IMR-90 (cell line): ENCODE data around the gene BRPF1. TPM values are rescaled to one million over a fixed set of nuclear protein-coding genes. Genes with fewer than 3 reads are reported as not detected.

Experiments used
- ATAC-seq: fragments of 200-7000 bp; cut with Tn5 transposase; 2 replicates; pipeline ENCODE4 v1.9.1; 2020; ENCODE audit warnings: low read depth, mild to moderate bottlenecking, moderate library complexity
- BruUV-seq: library from RNA; stranded (reverse); fragments of 400-500 nt; replicated peaks from 2 replicates; lab custom pipeline; 2021; lab: Mats Ljungman, UMichigan
- CTCF ChIA-PET: fragments of 300-600 bp; formaldehyde crosslinking; extraction: SDS; loops from one replicate; lab custom pipeline; 2021; ENCODE audit warnings: antibody characterized with exemption; lab: Yijun Ruan, JAX
- POLR2A ChIA-PET: fragments of 300-600 bp; sonication (Branson Sonifier 250); formaldehyde crosslinking; loops from one replicate; lab custom pipeline; 2022; ENCODE audit warnings: antibody characterized with exemption; ENCODE audit not compliant: unreplicated experiment; lab: Charles Lee
- DNase-seq: peaks from one replicate; pipeline ENCODE4 v3.0.0; 2013
- H2AFZ ChIP-seq: replicated peaks from 2 replicates; pipeline ENCODE3; 2013; ENCODE audit warnings: low read length, mild to moderate bottlenecking; ENCODE audit not compliant: poor library complexity
- H2AK5ac ChIP-seq: 2 replicates; pipeline ENCODE4 v1.6.1; 2013; ENCODE audit warnings: low read depth, low read length, inconsistent platforms
- H2AK9ac ChIP-seq: replicated peaks from 2 replicates; pipeline ENCODE3; 2013; ENCODE audit warnings: mild to moderate bottlenecking, low read depth, low read length, moderate library complexity; ENCODE audit not compliant: poor library complexity
- H2BK120ac ChIP-seq: 2 replicates; pipeline ENCODE4 v1.6.1; 2013; ENCODE audit warnings: low read depth, low read length, inconsistent platforms
- H2BK15ac ChIP-seq: 3 replicates; pipeline ENCODE4 v1.6.1; 2013; ENCODE audit warnings: low read depth, low read length, inconsistent platforms
- H2BK20ac ChIP-seq: 2 replicates; pipeline ENCODE4 v1.6.1; 2013; ENCODE audit warnings: low read depth, mild to moderate bottlenecking, inconsistent platforms, low read length, moderate library complexity
- H2BK5ac ChIP-seq: 2 replicates; pipeline ENCODE4 v1.6.1; 2013; ENCODE audit warnings: mild to moderate bottlenecking, low read depth, low read length, inconsistent platforms; ENCODE audit not compliant: poor library complexity, severe bottlenecking
- H3K14ac ChIP-seq: replicated peaks from 2 replicates; pipeline ENCODE4 v1.6.1; 2013; ENCODE audit warnings: low read depth, low read length, inconsistent platforms
- H3K18ac ChIP-seq: 2 replicates; pipeline ENCODE4 v1.6.1; 2013; ENCODE audit warnings: low read depth, low read length, control low read depth
- H3K23ac ChIP-seq: 2 replicates; pipeline ENCODE4 v1.6.1; 2013; ENCODE audit warnings: low read depth, low read length, inconsistent platforms
- H3K27ac ChIP-seq: 2 replicates; pipeline ENCODE4 v1.5.1; 2013; ENCODE audit warnings: mild to moderate bottlenecking, control low read depth, low read length; ENCODE audit not compliant: insufficient read depth
- H3K27me3 ChIP-seq: 2 replicates; pipeline ENCODE4 v1.6.1; 2013; ENCODE audit warnings: low read length; ENCODE audit not compliant: control insufficient read depth, insufficient read depth
- H3K36me3 ChIP-seq: 2 replicates; pipeline ENCODE4 v1.6.1; 2013; ENCODE audit warnings: low read length, mixed read lengths; ENCODE audit not compliant: control insufficient read depth, insufficient read depth
- H3K4ac ChIP-seq: 2 replicates; pipeline ENCODE4 v1.6.1; 2013; ENCODE audit warnings: low read depth, low read length, inconsistent platforms
- H3K4me1 ChIP-seq: 2 replicates; pipeline ENCODE4 v1.6.1; 2013; ENCODE audit warnings: low read length, mixed read lengths; ENCODE audit not compliant: control insufficient read depth, insufficient read depth
- H3K4me2 ChIP-seq: 2 replicates; pipeline ENCODE4 v1.6.1; 2013; ENCODE audit warnings: low read depth, mild to moderate bottlenecking, control low read depth, low read length, moderate library complexity
- H3K4me3 ChIP-seq: 2 replicates; pipeline ENCODE4 v1.5.1; 2013; ENCODE audit warnings: low read depth, mild to moderate bottlenecking, control low read depth, low read length, moderate library complexity; ENCODE audit not compliant: insufficient read depth
- H3K56ac ChIP-seq: 2 replicates; pipeline ENCODE4 v1.6.1; 2013; ENCODE audit warnings: low read length, inconsistent platforms; ENCODE audit not compliant: insufficient read depth; ENCODE audit errors: extremely low read depth
- H3K79me1 ChIP-seq, 2 experiments: 2 replicates each; pipeline ENCODE4 v1.6.1; 2013; ENCODE audit warnings: low read length in 2 of 2, inconsistent platforms in 1 of 2, low read depth in 1 of 2
- H3K9ac ChIP-seq: 2 replicates; pipeline ENCODE4 v1.6.1; 2013; ENCODE audit warnings: low read depth, low read length, control low read depth
- H3K9me1 ChIP-seq: 2 replicates; pipeline ENCODE4 v1.6.1; 2013; ENCODE audit warnings: low read length, inconsistent platforms; ENCODE audit not compliant: insufficient read depth
- H3K9me3 ChIP-seq: 2 replicates; pipeline ENCODE4 v1.6.1; 2013; ENCODE audit warnings: low read length; ENCODE audit not compliant: control insufficient read depth, insufficient read depth
- H4K20me1 ChIP-seq: 2 replicates; pipeline ENCODE4 v1.6.1; 2013; ENCODE audit warnings: low read length, inconsistent platforms; ENCODE audit not compliant: insufficient read depth
- H4K5ac ChIP-seq: 2 replicates; pipeline ENCODE4 v1.6.1; 2013; ENCODE audit warnings: mild to moderate bottlenecking, low read depth, low read length, control low read depth
- H4K8ac ChIP-seq, 2 experiments: 2 replicates each; pipeline ENCODE4 v1.6.1; 2013; ENCODE audit warnings: low read depth in 2 of 2, low read length in 2 of 2, control low read depth in 1 of 2, inconsistent platforms in 1 of 2
- H4K91ac ChIP-seq: 2 replicates; pipeline ENCODE4 v1.6.1; 2013; ENCODE audit warnings: low read depth, low read length, inconsistent platforms; ENCODE audit not compliant: insufficient read depth
- BHLHE40 ChIP-seq: fragments of 150-350 bp; IDR thresholded peaks from 2 replicates; pipeline ENCODE4 v1.6.1; 2016; ENCODE audit warnings: mild to moderate bottlenecking, low read depth, low read length
- CHD1 ChIP-seq: IDR thresholded peaks from 2 replicates; pipeline ENCODE4 v1.6.1; 2012; ENCODE audit warnings: low read depth, low read length, improper control_type of control experiment
- CTCF ChIP-seq: conservative IDR thresholded peaks from 2 replicates; pipeline ENCODE4 v1.5.1; 2012; ENCODE audit warnings: mild to moderate bottlenecking, low read depth, low read length, improper control_type of control experiment
- FOS ChIP-seq: fragments of 150-350 bp; IDR thresholded peaks from 2 replicates; pipeline ENCODE4 v1.6.1; 2016; ENCODE audit warnings: low read depth, low read length
- MAFK ChIP-seq: IDR thresholded peaks from 2 replicates; pipeline ENCODE4 v1.6.1; 2012; ENCODE audit warnings: low read depth, low read length, improper control_type of control experiment
- MAZ ChIP-seq: IDR thresholded peaks from 2 replicates; pipeline ENCODE4 v1.6.1; 2012; ENCODE audit warnings: low read depth, mild to moderate bottlenecking, low read length, improper control_type of control experiment, moderate library complexity, borderline replicate concordance
- NFE2L2 ChIP-seq: fragments of 150-350 bp; IDR thresholded peaks from 2 replicates; pipeline ENCODE4 v1.6.1; 2016; ENCODE audit warnings: low read depth, mild to moderate bottlenecking, low read length
- RAD21 ChIP-seq: IDR thresholded peaks from 2 replicates; pipeline ENCODE4 v1.6.1; 2012; ENCODE audit warnings: low read length, improper control_type of control experiment
- RFX5 ChIP-seq: IDR thresholded peaks from 2 replicates; pipeline ENCODE4 v1.8.0; 2012; ENCODE audit warnings: low read depth, mild to moderate bottlenecking, low read length, moderate library complexity
- WGBS, 2 experiments: methylation state at CpG; one replicate each; pipeline versions ENCODE4 v1.1.5 to v1.1.7; 2013; ENCODE audit warnings: missing lambda C conversion rate in 2 of 2; ENCODE audit not compliant: insufficient read length in 1 of 2; ENCODE audit errors: extremely low coverage in 2 of 2; 5-methylcytosine and 5-hydroxymethylcytosine counted together
- dilution Hi-C: fragments of 300-500 bp; cut with HindIII; formaldehyde crosslinking; loops from one replicate; pipeline ENCODE4 v1.14.3; 2018; ENCODE audit warnings: low sequenced_read_pairs; ENCODE audit not compliant: unreplicated experiment
- in situ Hi-C: fragments of 300-500 bp; cut with MboI; formaldehyde crosslinking; loops from 3 replicates; pipeline ENCODE4 v1.14.3; 2019; ENCODE audit warnings: low sequenced_read_pairs, inconsistent platforms, mixed read lengths
- intact Hi-C: fragments of 100-400 bp; cut with micrococcal nuclease; formaldehyde crosslinking; loops from 2 replicates; pipeline ENCODE4 v1.10.0; 2022
- polyA plus RNA-seq, 3 experiments: library from polyadenylated mRNA; depleted of rRNA; stranded (reverse); fragments of >200 nt; gene quantifications; 2 replicates each; pipeline ENCODE4 v1.2.3, GENCODE V29; 2012; ENCODE audit warnings: low replicate concordance in 1 of 3
- total RNA-seq: library from RNA; depleted of rRNA; stranded (reverse); fragments of >200 nt; gene quantifications from 2 replicates; pipeline ENCODE4 v1.2.3, GENCODE V29; 2012

BRPF1 gene
- total and polyA plus RNA-seq, 2 of the 4 experiments (the other 2 are of a cell fraction) = 13.6 to 15.6 TPM

- ATAC-seq = no peak
- H2AK5ac ChIP-seq = no peak overlapping the region
Measured at GRCh38 chr3:9696480-9697220, 34.9 kb upstream of the BRPF1 start.

More at GRCh38 chr3:9696480-9697220, 34.9 kb upstream of the BRPF1 start:
- ChIA-PET POLR2A (no interaction called here), CTCF (no interaction called here)
- Histone ChIP-seq H3K36me3 (peaks cover 45% of the 10 kb centered on the region), H4K20me1 (no peaks in the 10 kb centered on the region), H2BK15ac (no peak overlapping the region), H3K23ac (no peak overlapping the region), H3K14ac (no peak overlapping the region), H2BK20ac (no peak overlapping the region), H4K5ac (no peak overlapping the region), H3K4ac (no peak overlapping the region), H3K4me1 (no peaks in the 10 kb centered on the region), H3K4me3 (no peak overlapping the region), H2BK5ac (no peak overlapping the region), H3K27ac (no peak overlapping the region), H2AK9ac (no peak overlapping the region), H2BK120ac (no peak overlapping the region), H3K9me1 (no peaks in the 10 kb centered on the region; the same call in 1 of the 2 replicates), H4K8ac (no peak overlapping the region), H2AFZ (no peak overlapping the region), H3K27me3 (no peaks in the 10 kb centered on the region), H3K18ac (no peak overlapping the region), H3K56ac (no peak overlapping the region), H3K9me3 (no peaks in the 10 kb centered on the region), H3K4me2 (no peak overlapping the region), H3K79me1 (no peaks in the 10 kb centered on the region), H4K91ac (no peak overlapping the region), H3K9ac (no peak overlapping the region)
- BruUV-seq = no TSS peak
- WGBS, 2 experiments = no CpG with 5 or more reads among the region's 5 CpGs
- no peak for DNase-seq
- in situ Hi-C loops (no loop called here), dilution Hi-C loops (no loop called here), intact Hi-C loops (no loop called here)
- TF ChIP-seq NFE2L2 (no peak), MAZ (no peak), RAD21 (no peak), BHLHE40 (no peak), CHD1 (no peak), FOS (no peak), CTCF (no peak), MAFK (no peak), RFX5 (no peak)
